Measurements from ENCODE around the gene MRPL4. TPM values are rescaled to one million over a fixed set of nuclear protein-coding genes. Genes with fewer than 3 reads are reported as not detected.

Gene MRPL4
- total and polyA plus RNA-seq, 2 of the 13 experiments (the other 11 are each of a cell fraction or from before 2014, with no cell fraction given): 40.6 to 42.5 TPM

DNA sequence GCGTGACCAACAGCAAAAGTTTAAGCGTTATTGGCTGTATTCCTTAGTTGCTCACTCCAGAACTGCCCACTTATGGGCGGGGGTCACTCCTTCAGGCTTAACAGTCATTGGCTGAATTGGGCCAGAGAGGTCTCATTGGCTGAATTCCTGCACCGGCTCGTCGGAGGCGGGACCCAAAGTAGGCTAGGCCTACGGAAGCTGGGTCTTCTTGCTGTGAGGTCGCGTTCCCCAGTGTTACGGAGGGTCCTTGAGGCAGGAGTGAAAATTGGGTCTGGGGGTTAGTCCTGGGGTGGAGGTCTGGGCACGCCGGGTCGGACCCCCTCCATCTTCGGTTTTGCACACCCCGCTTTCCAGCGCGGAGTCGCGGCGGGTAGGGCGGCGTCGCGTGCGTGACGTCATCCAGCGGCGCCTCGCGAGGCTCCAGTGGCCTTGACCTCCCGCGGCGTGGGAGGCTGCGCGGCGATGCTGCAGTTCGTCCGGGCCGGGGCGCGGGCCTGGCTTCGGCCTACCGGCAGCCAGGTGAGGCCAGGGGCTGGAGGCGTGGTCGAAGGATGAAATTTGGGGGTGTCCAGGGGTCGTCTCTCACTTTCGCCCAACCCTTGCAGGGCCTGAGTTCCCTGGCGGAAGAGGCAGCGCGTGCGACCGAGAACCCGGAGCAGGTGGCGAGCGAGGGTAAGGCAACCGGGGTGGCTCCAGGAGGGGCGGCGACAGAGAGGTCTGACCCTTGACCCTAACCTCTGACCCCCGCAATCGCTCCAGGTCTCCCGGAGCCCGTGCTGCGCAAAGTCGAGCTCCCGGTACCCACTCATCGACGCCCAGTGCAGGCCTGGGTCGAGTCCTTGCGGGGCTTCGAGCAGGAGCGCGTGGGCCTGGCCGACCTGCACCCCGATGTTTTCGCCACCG lies at the start of gene MRPL4 (continued):
- TF ChIP-seq, protein P1, sequence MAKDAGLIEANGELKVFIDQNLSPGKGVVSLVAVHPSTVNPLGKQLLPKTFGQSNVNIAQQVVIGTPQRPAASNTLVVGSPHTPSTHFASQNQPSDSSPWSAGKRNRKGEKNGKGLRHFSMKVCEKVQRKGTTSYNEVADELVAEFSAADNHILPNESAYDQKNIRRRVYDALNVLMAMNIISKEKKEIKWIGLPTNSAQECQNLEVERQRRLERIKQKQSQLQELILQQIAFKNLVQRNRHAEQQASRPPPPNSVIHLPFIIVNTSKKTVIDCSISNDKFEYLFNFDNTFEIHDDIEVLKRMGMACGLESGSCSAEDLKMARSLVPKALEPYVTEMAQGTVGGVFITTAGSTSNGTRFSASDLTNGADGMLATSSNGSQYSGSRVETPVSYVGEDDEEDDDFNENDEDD (CRISPR knock-in tag; IDR thresholded peaks at IDR 0.05; ENCODE audit: borderline replicate concordance): peak; percentile 89
- TF ChIP-seq NFYB (CRISPR knock-in tag; IDR thresholded peaks at IDR 0.05): peak; percentile 97
- peak; percentile 85; the same call in 1 of the 2 replicates for TF ChIP-seq ZFP90 (CRISPR knock-in tag; IDR thresholded peaks at IDR 0.05; ENCODE audit: borderline replicate concordance)
- TF ChIP-seq ISL2 (CRISPR knock-in tag; IDR thresholded peaks at IDR 0.05): peak; percentile 75
- peak; percentile 41; the same call in 1 of the 2 replicates for TF ChIP-seq ZNF564 (CRISPR knock-in tag; IDR thresholded peaks at IDR 0.05)
- TF ChIP-seq, protein P2, sequence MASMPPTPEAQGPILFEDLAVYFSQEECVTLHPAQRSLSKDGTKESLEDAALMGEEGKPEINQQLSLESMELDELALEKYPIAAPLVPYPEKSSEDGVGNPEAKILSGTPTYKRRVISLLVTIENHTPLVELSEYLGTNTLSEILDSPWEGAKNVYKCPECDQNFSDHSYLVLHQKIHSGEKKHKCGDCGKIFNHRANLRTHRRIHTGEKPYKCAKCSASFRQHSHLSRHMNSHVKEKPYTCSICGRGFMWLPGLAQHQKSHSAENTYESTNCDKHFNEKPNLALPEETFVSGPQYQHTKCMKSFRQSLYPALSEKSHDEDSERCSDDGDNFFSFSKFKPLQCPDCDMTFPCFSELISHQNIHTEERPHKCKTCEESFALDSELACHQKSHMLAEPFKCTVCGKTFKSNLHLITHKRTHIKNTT (CRISPR knock-in tag; IDR thresholded peaks at IDR 0.05): no peak
- TF ChIP-seq HNRNPLL (IDR thresholded peaks at IDR 0.05; ENCODE audit: low read depth, low read length, poor library complexity, severe bottlenecking): peak; percentile 4
- TF ChIP-seq ZNF709 (CRISPR knock-in tag; IDR thresholded peaks at IDR 0.05): peak; percentile 82
- peak; percentile 80; the same call in 1 of the 2 replicates for TF ChIP-seq AHR (CRISPR knock-in tag; IDR thresholded peaks at IDR 0.05)
- TF ChIP-seq, protein P3, sequence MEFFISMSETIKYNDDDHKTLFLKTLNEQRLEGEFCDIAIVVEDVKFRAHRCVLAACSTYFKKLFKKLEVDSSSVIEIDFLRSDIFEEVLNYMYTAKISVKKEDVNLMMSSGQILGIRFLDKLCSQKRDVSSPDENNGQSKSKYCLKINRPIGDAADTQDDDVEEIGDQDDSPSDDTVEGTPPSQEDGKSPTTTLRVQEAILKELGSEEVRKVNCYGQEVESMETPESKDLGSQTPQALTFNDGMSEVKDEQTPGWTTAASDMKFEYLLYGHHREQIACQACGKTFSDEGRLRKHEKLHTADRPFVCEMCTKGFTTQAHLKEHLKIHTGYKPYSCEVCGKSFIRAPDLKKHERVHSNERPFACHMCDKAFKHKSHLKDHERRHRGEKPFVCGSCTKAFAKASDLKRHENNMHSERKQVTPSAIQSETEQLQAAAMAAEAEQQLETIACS (CRISPR knock-in tag; IDR thresholded peaks at IDR 0.05): peak; percentile 61; the same call in 1 of the 2 replicates
- TF ChIP-seq, protein P4, sequence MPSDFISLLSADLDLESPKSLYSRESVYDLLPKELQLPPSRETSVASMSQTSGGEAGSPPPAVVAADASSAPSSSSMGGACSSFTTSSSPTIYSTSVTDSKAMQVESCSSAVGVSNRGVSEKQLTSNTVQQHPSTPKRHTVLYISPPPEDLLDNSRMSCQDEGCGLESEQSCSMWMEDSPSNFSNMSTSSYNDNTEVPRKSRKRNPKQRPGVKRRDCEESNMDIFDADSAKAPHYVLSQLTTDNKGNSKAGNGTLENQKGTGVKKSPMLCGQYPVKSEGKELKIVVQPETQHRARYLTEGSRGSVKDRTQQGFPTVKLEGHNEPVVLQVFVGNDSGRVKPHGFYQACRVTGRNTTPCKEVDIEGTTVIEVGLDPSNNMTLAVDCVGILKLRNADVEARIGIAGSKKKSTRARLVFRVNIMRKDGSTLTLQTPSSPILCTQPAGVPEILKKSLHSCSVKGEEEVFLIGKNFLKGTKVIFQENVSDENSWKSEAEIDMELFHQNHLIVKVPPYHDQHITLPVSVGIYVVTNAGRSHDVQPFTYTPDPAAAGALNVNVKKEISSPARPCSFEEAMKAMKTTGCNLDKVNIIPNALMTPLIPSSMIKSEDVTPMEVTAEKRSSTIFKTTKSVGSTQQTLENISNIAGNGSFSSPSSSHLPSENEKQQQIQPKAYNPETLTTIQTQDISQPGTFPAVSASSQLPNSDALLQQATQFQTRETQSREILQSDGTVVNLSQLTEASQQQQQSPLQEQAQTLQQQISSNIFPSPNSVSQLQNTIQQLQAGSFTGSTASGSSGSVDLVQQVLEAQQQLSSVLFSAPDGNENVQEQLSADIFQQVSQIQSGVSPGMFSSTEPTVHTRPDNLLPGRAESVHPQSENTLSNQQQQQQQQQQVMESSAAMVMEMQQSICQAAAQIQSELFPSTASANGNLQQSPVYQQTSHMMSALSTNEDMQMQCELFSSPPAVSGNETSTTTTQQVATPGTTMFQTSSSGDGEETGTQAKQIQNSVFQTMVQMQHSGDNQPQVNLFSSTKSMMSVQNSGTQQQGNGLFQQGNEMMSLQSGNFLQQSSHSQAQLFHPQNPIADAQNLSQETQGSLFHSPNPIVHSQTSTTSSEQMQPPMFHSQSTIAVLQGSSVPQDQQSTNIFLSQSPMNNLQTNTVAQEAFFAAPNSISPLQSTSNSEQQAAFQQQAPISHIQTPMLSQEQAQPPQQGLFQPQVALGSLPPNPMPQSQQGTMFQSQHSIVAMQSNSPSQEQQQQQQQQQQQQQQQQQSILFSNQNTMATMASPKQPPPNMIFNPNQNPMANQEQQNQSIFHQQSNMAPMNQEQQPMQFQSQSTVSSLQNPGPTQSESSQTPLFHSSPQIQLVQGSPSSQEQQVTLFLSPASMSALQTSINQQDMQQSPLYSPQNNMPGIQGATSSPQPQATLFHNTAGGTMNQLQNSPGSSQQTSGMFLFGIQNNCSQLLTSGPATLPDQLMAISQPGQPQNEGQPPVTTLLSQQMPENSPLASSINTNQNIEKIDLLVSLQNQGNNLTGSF (CRISPR knock-in tag; IDR thresholded peaks at IDR 0.05): 0 out of 2 replicates have a peak, but pooled peaks have one; percentile 66
- no peak for TF ChIP-seq NR1H2 (CRISPR knock-in tag; IDR thresholded peaks at IDR 0.05; ENCODE audit: borderline replicate concordance, low read depth)
- TF ChIP-seq POLR2AphosphoS5 (IDR thresholded peaks at IDR 0.05; ENCODE audit: low read depth, low read length): peak; percentile 79
- peak; percentile 64 for TF ChIP-seq HNF4A (CRISPR knock-in tag; IDR thresholded peaks at IDR 0.05)
- TF ChIP-seq ZNF510 (CRISPR knock-in tag; IDR thresholded peaks at IDR 0.05; ENCODE audit: low read depth): 0 out of 2 replicates have a peak, but pooled peaks have one; percentile 49
- 0 out of 2 replicates have a peak, but pooled peaks have one; percentile 88 for TF ChIP-seq ZNF30 (CRISPR knock-in tag; IDR thresholded peaks at IDR 0.05)
- no peak; the same call in 1 of the 2 replicates for TF ChIP-seq ETV6 (CRISPR knock-in tag; conservative IDR thresholded peaks at IDR 0.05)
- TF ChIP-seq ZNF772 (CRISPR knock-in tag; IDR thresholded peaks at IDR 0.05): peak; percentile 81
- TF ChIP-seq ELF3 (CRISPR knock-in tag; IDR thresholded peaks at IDR 0.05): peak; percentile 53; the same call in 1 of the 2 replicates
- no peak; the same call in 1 of the 2 replicates for TF ChIP-seq ZZZ3 (CRISPR knock-in tag; IDR thresholded peaks at IDR 0.05; ENCODE audit: borderline replicate concordance)

All from HepG2 (cell line).